Endothelial cell (in vitro differentiated cells): ENCODE data around the gene SMIM13. TPM values are rescaled to one million over a fixed set of nuclear protein-coding genes. Genes with fewer than 3 reads are reported as not detected.

ENCODE experiments used
- DNase-seq: peaks from one replicate; pipeline ENCODE4 v3.0.0; 2021; ENCODE audit warnings: low spot score
- H3K27ac Mint-ChIP-seq: one replicate; pipeline ENCODE4 v1.8.0; 2021; ENCODE audit warnings: mixed read lengths, inconsistent platforms; ENCODE audit not compliant: unreplicated experiment
- H3K27me3 Mint-ChIP-seq: one replicate; pipeline ENCODE4 v1.8.0; 2021; ENCODE audit warnings: mild to moderate bottlenecking, moderate library complexity, mixed read lengths, inconsistent platforms; ENCODE audit not compliant: unreplicated experiment
- H3K36me3 Mint-ChIP-seq: one replicate; pipeline ENCODE4 v1.8.0; 2021; ENCODE audit warnings: mild to moderate bottlenecking, low read depth, mixed read lengths, inconsistent platforms; ENCODE audit not compliant: unreplicated experiment
- H3K4me1 Mint-ChIP-seq: one replicate; pipeline ENCODE4 v1.8.0; 2021; ENCODE audit warnings: mild to moderate bottlenecking, mixed read lengths, inconsistent platforms; ENCODE audit not compliant: unreplicated experiment
- H3K4me3 Mint-ChIP-seq: one replicate; pipeline ENCODE4 v1.8.0; 2021; ENCODE audit warnings: mild to moderate bottlenecking, mixed read lengths, inconsistent platforms; ENCODE audit not compliant: unreplicated experiment
- H3K9me3 Mint-ChIP-seq: one replicate; pipeline ENCODE4 v1.8.0; 2021; ENCODE audit warnings: mixed read lengths, inconsistent platforms; ENCODE audit not compliant: unreplicated experiment
- total RNA-seq: library from RNA; stranded (reverse); fragmentation: NEBNext Ultra II Directional; extraction: Animal tissue kit (Norgen Biotek cat#: 25700); gene quantifications from one replicate; pipeline ENCODE4 v1.2.1, GENCODE V29; 2021; ENCODE audit not compliant: unreplicated experiment
- TF ChIP-seq, protein P1 (sequence below): fragments of 200-600 bp; sonication (generic); IDR thresholded peaks from one replicate; pipeline ENCODE4 v1.5.0; 2021; ENCODE audit warnings: antibody characterized with exemption; ENCODE audit not compliant: unreplicated experiment

The SMIM13 gene
- total RNA-seq, 1 donor from 2014 or later = 8.7 TPM

DNA sequence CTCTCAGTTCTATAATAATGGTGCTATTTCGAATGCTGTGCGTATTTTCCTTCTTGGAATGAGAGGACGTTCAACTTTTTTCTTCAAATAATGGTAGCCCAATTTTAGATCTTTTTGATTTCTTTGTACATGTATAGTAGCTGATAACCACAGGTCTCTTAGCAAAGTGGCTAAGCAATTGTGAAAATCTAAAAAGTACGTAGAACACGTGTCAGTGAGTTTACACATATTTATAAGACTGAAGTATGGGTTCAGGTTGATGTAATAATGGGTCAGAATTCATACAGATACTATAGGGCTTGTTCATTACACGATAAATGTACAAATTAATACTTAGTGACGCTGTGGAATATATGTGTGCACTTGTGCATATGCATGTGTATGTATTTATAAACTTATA lies 1.3 kb downstream of the SMIM13 start:
- no peaks in the 10 kb centered on the region for H3K27me3 Mint-ChIP-seq
- peaks cover 24% of the 10 kb centered on the region for H3K4me1 Mint-ChIP-seq
- peaks cover 5% of the 10 kb centered on the region for H3K36me3 Mint-ChIP-seq
- peak overlapping the region; percentile 99 for H3K4me3 Mint-ChIP-seq
- peak overlapping the region; percentile 94 for H3K27ac Mint-ChIP-seq
- no peaks in the 10 kb centered on the region for H3K9me3 Mint-ChIP-seq
- TF ChIP-seq, protein P1, sequence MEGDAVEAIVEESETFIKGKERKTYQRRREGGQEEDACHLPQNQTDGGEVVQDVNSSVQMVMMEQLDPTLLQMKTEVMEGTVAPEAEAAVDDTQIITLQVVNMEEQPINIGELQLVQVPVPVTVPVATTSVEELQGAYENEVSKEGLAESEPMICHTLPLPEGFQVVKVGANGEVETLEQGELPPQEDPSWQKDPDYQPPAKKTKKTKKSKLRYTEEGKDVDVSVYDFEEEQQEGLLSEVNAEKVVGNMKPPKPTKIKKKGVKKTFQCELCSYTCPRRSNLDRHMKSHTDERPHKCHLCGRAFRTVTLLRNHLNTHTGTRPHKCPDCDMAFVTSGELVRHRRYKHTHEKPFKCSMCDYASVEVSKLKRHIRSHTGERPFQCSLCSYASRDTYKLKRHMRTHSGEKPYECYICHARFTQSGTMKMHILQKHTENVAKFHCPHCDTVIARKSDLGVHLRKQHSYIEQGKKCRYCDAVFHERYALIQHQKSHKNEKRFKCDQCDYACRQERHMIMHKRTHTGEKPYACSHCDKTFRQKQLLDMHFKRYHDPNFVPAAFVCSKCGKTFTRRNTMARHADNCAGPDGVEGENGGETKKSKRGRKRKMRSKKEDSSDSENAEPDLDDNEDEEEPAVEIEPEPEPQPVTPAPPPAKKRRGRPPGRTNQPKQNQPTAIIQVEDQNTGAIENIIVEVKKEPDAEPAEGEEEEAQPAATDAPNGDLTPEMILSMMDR = no peak
- DNase-seq = no peak

DNA sequence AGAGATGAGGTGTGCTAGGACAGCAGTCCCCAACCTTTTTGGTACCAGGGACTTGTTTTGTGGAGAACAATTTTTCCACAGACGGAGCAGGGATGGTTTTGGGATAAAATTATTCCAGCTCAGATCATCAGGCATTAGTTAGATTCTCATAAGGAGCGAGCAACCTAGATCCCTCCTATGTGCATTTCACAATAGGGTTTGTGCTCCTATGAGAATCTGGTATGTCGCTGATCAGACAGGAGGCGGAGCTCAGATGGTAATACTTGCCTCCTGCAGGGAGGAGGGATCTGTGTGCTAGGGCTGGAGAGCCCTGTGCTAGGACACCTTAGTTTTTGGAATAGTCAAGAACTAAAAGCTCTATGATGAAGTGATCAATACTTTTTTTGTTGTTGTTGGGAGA lies 2.5 kb downstream of the SMIM13 start:
- no peak overlapping the region for H3K27ac Mint-ChIP-seq
- H3K9me3 Mint-ChIP-seq = no peaks in the 10 kb centered on the region
- no peaks in the 10 kb centered on the region for H3K27me3 Mint-ChIP-seq
- no peak overlapping the region for H3K4me3 Mint-ChIP-seq
- TF ChIP-seq, protein P1 = no peak
- peaks cover 24% of the 10 kb centered on the region for H3K4me1 Mint-ChIP-seq
- H3K36me3 Mint-ChIP-seq = peaks cover 14% of the 10 kb centered on the region
- DNase-seq = no peak

DNA sequence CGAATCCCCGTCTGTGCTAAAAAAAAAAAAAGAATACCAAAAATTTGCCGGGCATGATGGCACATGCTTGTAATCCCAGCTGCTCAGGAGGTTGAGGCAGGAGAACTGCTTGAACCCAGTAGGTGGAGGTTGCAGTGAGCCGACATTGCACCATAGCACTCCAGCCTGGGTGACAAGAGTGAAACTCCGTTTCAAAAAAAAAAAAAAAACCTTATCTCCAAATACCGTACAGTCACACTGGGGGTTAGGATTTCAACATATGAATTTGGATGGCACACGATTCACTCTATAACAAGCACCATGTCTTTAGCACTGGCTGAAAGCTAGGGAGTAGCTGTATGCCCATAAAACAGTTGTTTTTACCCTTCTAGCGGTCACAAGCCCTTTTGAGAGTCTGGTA lies 3.8 kb downstream of the SMIM13 start:
- no peaks in the 10 kb centered on the region for H3K27me3 Mint-ChIP-seq
- H3K27ac Mint-ChIP-seq = no peak overlapping the region
- no peak for DNase-seq
- peaks cover 19% of the 10 kb centered on the region for H3K4me1 Mint-ChIP-seq
- TF ChIP-seq, protein P1 = no peak
- no peaks in the 10 kb centered on the region for H3K9me3 Mint-ChIP-seq
- H3K4me3 Mint-ChIP-seq = no peak overlapping the region
- peaks cover 15% of the 10 kb centered on the region for H3K36me3 Mint-ChIP-seq

DNA sequence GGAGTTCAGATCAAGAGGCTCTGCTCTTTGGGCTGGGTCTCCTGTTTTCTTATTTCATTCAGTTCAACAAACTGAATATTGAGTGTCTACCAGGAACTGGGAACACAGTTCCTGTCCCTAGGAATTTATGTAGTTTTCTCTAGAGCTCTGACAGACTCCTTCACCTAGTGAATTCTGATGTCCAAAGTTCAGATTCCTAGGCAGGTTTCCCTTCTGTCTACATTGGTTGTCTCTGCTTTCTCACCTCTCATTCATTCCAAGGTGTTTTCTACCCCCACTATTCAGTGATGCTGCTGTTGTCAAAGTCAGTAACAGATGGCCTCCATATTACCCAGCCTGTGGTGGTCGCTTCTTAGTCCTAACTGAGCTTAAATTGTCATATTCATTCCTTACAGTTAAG lies 4.4 kb downstream of the SMIM13 start:
- Mint-ChIP-seq H3K9me3 (no peaks in the 10 kb centered on the region), H3K4me1 (peaks cover 15% of the 10 kb centered on the region), H3K27me3 (no peaks in the 10 kb centered on the region), H3K36me3 (peaks cover 15% of the 10 kb centered on the region), H3K27ac (no peak overlapping the region), H3K4me3 (no peak overlapping the region)
- no peak for DNase-seq
- TF ChIP-seq, protein P1 = no peak

DNA sequence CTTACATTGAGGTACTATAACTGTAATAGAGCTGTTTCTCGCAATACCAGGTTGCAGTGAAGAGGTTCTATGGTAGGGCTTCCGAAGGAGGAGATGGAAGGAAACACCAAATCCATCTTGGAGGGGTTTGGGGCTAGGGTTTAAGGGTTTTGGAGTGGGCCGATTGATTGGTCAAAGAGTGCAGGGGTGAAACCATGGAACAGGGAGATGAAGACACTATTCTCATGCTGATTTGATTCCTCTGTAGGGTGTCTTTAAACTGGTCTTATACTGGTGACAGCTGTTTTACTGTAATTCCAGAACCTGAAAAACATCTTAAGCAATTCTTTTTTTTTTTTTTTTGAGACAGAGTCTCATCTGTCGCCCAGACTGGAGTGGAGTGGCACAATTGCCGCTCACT lies 7.8 kb downstream of the SMIM13 start:
- DNase-seq = no peak
- Mint-ChIP-seq H3K27me3 (no peaks in the 10 kb centered on the region), H3K36me3 (peaks cover 15% of the 10 kb centered on the region), H3K4me1 (peaks cover 3% of the 10 kb centered on the region), H3K9me3 (no peaks in the 10 kb centered on the region), H3K27ac (no peak overlapping the region), H3K4me3 (no peak overlapping the region)
- TF ChIP-seq, protein P1 = no peak
